Endothelial cell of umbilical vein (primary cell): ENCODE measurements around the gene CCDC38. TPM values are rescaled to one million over a fixed set of nuclear protein-coding genes. Genes with fewer than 3 reads are reported as not detected.
"Not testable (repeated sequence)": the region's sequence is repeated elsewhere in the genome, so short reads cannot be mapped to it uniquely, and the experiment has no call there.

ENCODE experiments used
- BruUV-seq: library from RNA; stranded (reverse); fragments of 400-500 nt; replicated peaks from 2 replicates; lab custom pipeline; 2021; lab: Mats Ljungman, UMichigan
- CTCF ChIA-PET: fragments of 300-600, 350-600 bp; sonication (Branson Sonifier 250); formaldehyde crosslinking; loops from one replicate; lab custom pipeline; 2021; ENCODE audit warnings: antibody characterized with exemption, inconsistent platforms; lab: Charles Lee
- POLR2A ChIA-PET: fragments of 300-600, 350-600 bp; sonication (Branson Sonifier 250); formaldehyde crosslinking; loops from one replicate; lab custom pipeline; 2021; ENCODE audit warnings: antibody characterized with exemption, inconsistent platforms; lab: Charles Lee
- DNase-seq: peaks from one replicate; pipeline ENCODE4 v3.0.0-alpha.2; 2011; ENCODE audit warnings: low read depth, low spot score
- FAIRE-seq: peaks from 2 replicates; lab custom pipeline; 2011; peaks lifted over from hg19 to GRCh38; lab: Jason Lieb, UNC
- H2AFZ ChIP-seq: 2 replicates; pipeline ENCODE4 v1.6.0; 2012; ENCODE audit warnings: low read depth, low read length, control low read depth, inconsistent platforms
- H3K27ac ChIP-seq: 2 replicates; pipeline ENCODE4 v1.5.1; 2011; ENCODE audit warnings: low read depth, mild to moderate bottlenecking, control low read depth, low read length, moderate library complexity; ENCODE audit not compliant: insufficient read depth
- H3K27me3 ChIP-seq, 2 experiments: 2 replicates each; pipeline versions ENCODE4 v1.6.0 to v1.6.1; 2011; ENCODE audit warnings: low read length in 2 of 2, mixed read lengths in 1 of 2; ENCODE audit not compliant: control insufficient read depth in 2 of 2, insufficient read depth in 2 of 2
- H3K36me3 ChIP-seq, 2 experiments: 2 replicates in 1 of 2; 3 replicates in 1 of 2; pipeline ENCODE4 v1.5.1; 2011; ENCODE audit warnings: low read length in 2 of 2, mild to moderate bottlenecking in 1 of 2, moderate library complexity in 1 of 2; ENCODE audit not compliant: control insufficient read depth in 2 of 2, insufficient read depth in 2 of 2; ENCODE audit errors: extremely low read depth in 1 of 2
- H3K4me1 ChIP-seq: 3 replicates; pipeline ENCODE4 v1.5.1; 2011; ENCODE audit warnings: mild to moderate bottlenecking, low read length; ENCODE audit not compliant: control insufficient read depth, insufficient read depth; ENCODE audit errors: extremely low read depth
- H3K4me2 ChIP-seq: 2 replicates; pipeline ENCODE4 v1.6.1; 2011; ENCODE audit warnings: low read length, control low read depth, mixed read lengths; ENCODE audit not compliant: insufficient read depth
- H3K4me3 ChIP-seq, 3 experiments: fragments of 200-600 bp in 1 of 3; sonication (generic), shearing (Covaris generic) in 1 of 3; replicated peaks in 1 of 3; 2 replicates each; pipeline ENCODE4 v1.5.1; 2011 to 2016; ENCODE audit warnings: control low read depth in 3 of 3, low read length in 3 of 3, mild to moderate bottlenecking in 2 of 3, inconsistent platforms in 1 of 3, low read depth in 1 of 3, moderate library complexity in 1 of 3; ENCODE audit not compliant: insufficient read depth in 1 of 3
- H3K79me2 ChIP-seq: 2 replicates; pipeline ENCODE4 v1.6.0; 2012; ENCODE audit warnings: low read length, inconsistent platforms; ENCODE audit not compliant: control insufficient read depth, insufficient read depth
- H3K9ac ChIP-seq: replicated peaks from 2 replicates; pipeline ENCODE3; 2011; ENCODE audit warnings: low read length, control low read depth; ENCODE audit not compliant: insufficient read depth; ENCODE audit errors: extremely low read depth
- H3K9me1 ChIP-seq: replicated peaks from 3 replicates; pipeline ENCODE4 v1.6.0; 2011; ENCODE audit warnings: mild to moderate bottlenecking, low read length; ENCODE audit not compliant: control insufficient read depth, insufficient read depth; ENCODE audit errors: extremely low read depth
- H3K9me3 ChIP-seq: replicated peaks from 2 replicates; pipeline ENCODE4 v1.5.1; 2012; ENCODE audit warnings: low read length, inconsistent platforms; ENCODE audit not compliant: control insufficient read depth, insufficient read depth
- H4K20me1 ChIP-seq: replicated peaks from 2 replicates; pipeline ENCODE3; 2011; ENCODE audit warnings: mild to moderate bottlenecking, low read length; ENCODE audit not compliant: control insufficient read depth, insufficient read depth; ENCODE audit errors: extremely low read depth
- CTCF ChIP-seq, 2 donors: IDR thresholded peaks; 1 replicate in 1 of 2; 2 replicates in 1 of 2; pipeline ENCODE4 v1.5.1; 2011; ENCODE audit warnings: low read length in 2 of 2, mild to moderate bottlenecking in 2 of 2, moderate library complexity in 2 of 2, control low read depth in 1 of 2, inconsistent platforms in 1 of 2, low read depth in 1 of 2; ENCODE audit not compliant: insufficient read depth in 1 of 2; ENCODE audit errors: extremely low read depth in 1 of 2
- EZH2 ChIP-seq: IDR thresholded peaks from 2 replicates; pipeline ENCODE4 v1.6.1; 2012; ENCODE audit warnings: borderline replicate concordance, low read depth, mild to moderate bottlenecking, moderate library complexity, low read length, inconsistent platforms; ENCODE audit not compliant: severe bottlenecking
- dilution Hi-C: fragments of 300-500 bp; cut with MboI; formaldehyde crosslinking; loops from one replicate; pipeline ENCODE4 v1.15.0; 2019; ENCODE audit warnings: low sequenced_read_pairs; ENCODE audit not compliant: extremely low pct_ligation_motif_present
- intact Hi-C: fragments of 100-400 bp; cut with micrococcal nuclease; formaldehyde crosslinking; loops from one replicate; pipeline ENCODE4 v1.10.0; 2022
- polyA plus RNA-seq, 4 experiments: library from polyadenylated mRNA; depleted of rRNA in 3 of 4; stranded (reverse) in 3 of 4; unstranded in 1 of 4; fragments of >200 nt; gene quantifications; 2 replicates each; pipeline versions ENCODE4 v1.2.1 to v1.2.3, GENCODE V29; 2011 to 2012; ENCODE audit warnings: missing spikeins in 1 of 4
- total RNA-seq: library from RNA; stranded (reverse); gene quantifications from 2 replicates; pipeline ENCODE4 v1.2.3, GENCODE V29; 2021

CCDC38 gene
- total and polyA plus RNA-seq, 2 donors (not counting 3 experiments of a cell fraction or from before 2014, with no cell fraction given) = not detected

GRCh38 chr12:95848575-95849388, 93.6 kb downstream of the CCDC38 start:
- peak overlapping the region; percentile 17 for H2AFZ ChIP-seq

GRCh38 chr12:95842426-95842825, 100.0 kb downstream of the CCDC38 start:
- H3K4me1 ChIP-seq = peaks cover 10% of the 10 kb centered on the region
- H3K27ac ChIP-seq, H3K36me3 ChIP-seq, dilution Hi-C loops, H2AFZ ChIP-seq, H3K4me3 ChIP-seq, POLR2A ChIA-PET, intact Hi-C loops, H3K4me2 ChIP-seq, H4K20me1 ChIP-seq, CTCF ChIA-PET, H3K79me2 ChIP-seq, FAIRE-seq, H3K9ac ChIP-seq, H3K27me3 ChIP-seq, DNase-seq, H3K9me3 ChIP-seq, H3K9me1 ChIP-seq, BruUV-seq: not testable (repeated sequence)

More at GRCh38 chr12:95848575-95849388, 93.6 kb downstream of the CCDC38 start:
- BruUV-seq = no TSS peak
- no peak overlapping the region for H3K27ac ChIP-seq
- H4K20me1 ChIP-seq = no peaks in the 10 kb centered on the region
- no peaks in the 10 kb centered on the region for H3K9me3 ChIP-seq
- H3K9me1 ChIP-seq = no peaks in the 10 kb centered on the region
- dilution Hi-C loops (loop anchor here (5.0 kb wide), 1 partner anchor 36 kb away; no protein-coding TSS in a partner anchor), intact Hi-C loops (loop anchor here (1.0 kb wide), 1 partner anchor 28 kb away; no protein-coding TSS in a partner anchor)
- ChIA-PET CTCF (interaction anchor here (0.7 to 5.0 kb wide), 9 partner anchors 11 to 274 kb away, joined by 3 to 33 read pairs (median 5); no protein-coding TSS in a partner anchor), POLR2A (interaction anchor here (0.8 kb wide), 1 partner anchor 39 kb away, joined by 3 read pairs; no protein-coding TSS in a partner anchor)
- H3K36me3 ChIP-seq = no peaks in the 10 kb centered on the region
- H3K27me3 ChIP-seq = peaks cover 0 to 12% of the 10 kb centered on the region in 2 experiments
- DNase-seq = peak; percentile 80
- no peaks in the 10 kb centered on the region for H3K79me2 ChIP-seq
- H3K4me1 ChIP-seq = no peaks in the 10 kb centered on the region
- no peak overlapping the region for H3K4me3 ChIP-seq
- H3K4me2 ChIP-seq = no peak overlapping the region
- no peak overlapping the region for H3K9ac ChIP-seq
- peak; percentile 89 for FAIRE-seq
- TF ChIP-seq EZH2 (no peak), CTCF (IDR thresholded peaks at IDR 0.05; ENCODE audit: extremely low read depth in 1 of 2, insufficient read depth in 1 of 2, low read depth in 1 of 2, low read length in 2 of 2) (peak; percentile 30 to 31)
